HG02884 (cell line): ENCODE measurements around the gene AP5B1.

Experiments used
- ATAC-seq: cut with Tn5 transposase; IDR thresholded peaks from one replicate; pipeline ENCODE4 v1.9.1; 2021; ENCODE audit warnings: mild to moderate bottlenecking, moderate library complexity; ENCODE audit not compliant: unreplicated experiment

Gene AP5B1

GRCh38 chr11:65802841-65803240 is 22.1 kb upstream of the AP5B1 start:
- ATAC-seq = no peak

- no peak for ATAC-seq
Measured at GRCh38 chr11:65801153-65801987, 20.6 kb upstream of the AP5B1 start.

GRCh38 chr11:65798882-65799281 is 18.1 kb upstream of the AP5B1 start:
- no peak for ATAC-seq

- ATAC-seq = no peak
Measured at GRCh38 chr11:65797711-65798110, 16.9 kb upstream of the AP5B1 start.

- ATAC-seq = no peak
Measured at GRCh38 chr11:65796726-65797601, 16.2 kb upstream of the AP5B1 start.

GRCh38 chr11:65794570-65795510 is 14.1 kb upstream of the AP5B1 start:
- ATAC-seq = no peak

- ATAC-seq = no peak
Measured at GRCh38 chr11:65793625-65794400, 13.0 kb upstream of the AP5B1 start.

- no peak for ATAC-seq
Measured at GRCh38 chr11:65793144-65793581, 12.4 kb upstream of the AP5B1 start.

- ATAC-seq = no peak
Measured at GRCh38 chr11:65792456-65792855, 11.7 kb upstream of the AP5B1 start.

- ATAC-seq = no peak
Measured at GRCh38 chr11:65791719-65792213, 11.0 kb upstream of the AP5B1 start.

GRCh38 chr11:65790902-65791650 is 10.3 kb upstream of the AP5B1 start:
- ATAC-seq = no peak

GRCh38 chr11:65790104-65790901 is 9.5 kb upstream of the AP5B1 start:
- no peak for ATAC-seq

- no peak for ATAC-seq
Measured at GRCh38 chr11:65789230-65790103, 8.7 kb upstream of the AP5B1 start.

GRCh38 chr11:65788821-65789220 is 8.0 kb upstream of the AP5B1 start:
- no peak for ATAC-seq

- ATAC-seq = no peak
Measured at GRCh38 chr11:65787649-65788622, 7.2 kb upstream of the AP5B1 start.
